HPDE6-E6E7 (cell line): ENCODE data around the gene TOX3.

Experiments
- DNase-seq: peaks from one replicate; pipeline ENCODE4 v3.0.0; 2011; ENCODE audit warnings: missing footprints; ENCODE audit errors: extremely low spot score

Gene TOX3

GRCh38 chr16:52492789-52493357 lies 54.1 kb downstream of the TOX3 start:
- DNase-seq = no peak

- DNase-seq = no peak
Observed at GRCh38 chr16:52491216-52491615, 55.7 kb downstream of the TOX3 start.

- DNase-seq = no peak
Observed at GRCh38 chr16:52489894-52490293, 57.0 kb downstream of the TOX3 start.

GRCh38 chr16:52488837-52489289 lies 58.1 kb downstream of the TOX3 start:
- no peak for DNase-seq

GRCh38 chr16:52487849-52488457 lies 59.0 kb downstream of the TOX3 start:
- DNase-seq = no peak

GRCh38 chr16:52480237-52480636 lies 66.7 kb downstream of the TOX3 start:
- no peak for DNase-seq

- DNase-seq = no peak
Observed at GRCh38 chr16:52476111-52476510, 70.8 kb downstream of the TOX3 start.

GRCh38 chr16:52474679-52475078 lies 72.3 kb downstream of the TOX3 start:
- no peak for DNase-seq

GRCh38 chr16:52473096-52473495 lies 73.8 kb downstream of the TOX3 start:
- no peak for DNase-seq

- no peak for DNase-seq
Observed at GRCh38 chr16:52471650-52472370, 75.1 kb downstream of the TOX3 start.

GRCh38 chr16:52470585-52470984 lies 76.4 kb downstream of the TOX3 start:
- DNase-seq = no peak

GRCh38 chr16:52469775-52470174 lies 77.2 kb downstream of the TOX3 start:
- DNase-seq = no peak

- no peak for DNase-seq
Observed at GRCh38 chr16:52469091-52469490, 77.9 kb downstream of the TOX3 start.

- DNase-seq = no peak
Observed at GRCh38 chr16:52467753-52468152, 79.2 kb downstream of the TOX3 start.

- no peak for DNase-seq
Observed at GRCh38 chr16:52466994-52467393, 79.9 kb downstream of the TOX3 start.

GRCh38 chr16:52465711-52466267 lies 81.2 kb downstream of the TOX3 start:
- no peak for DNase-seq

- DNase-seq = no peak
Observed at GRCh38 chr16:52463904-52464303, 83.0 kb downstream of the TOX3 start.

- DNase-seq = no peak
Observed at GRCh38 chr16:52462816-52463215, 84.1 kb downstream of the TOX3 start.

- DNase-seq = no peak
Observed at GRCh38 chr16:52460639-52461178, 86.2 kb downstream of the TOX3 start.

- no peak for DNase-seq
Observed at GRCh38 chr16:52456368-52456767, 90.6 kb downstream of the TOX3 start.

- no peak for DNase-seq
Observed at GRCh38 chr16:52455549-52456277, 91.2 kb downstream of the TOX3 start.

- no peak for DNase-seq
Observed at GRCh38 chr16:52453644-52454043, 93.3 kb downstream of the TOX3 start.
